IPS-15b (cell line): ENCODE data around the gene TMEM273.

ENCODE experiments used
- H3K27me3 ChIP-seq: one replicate; pipeline ENCODE4 v1.6.1; 2013; ENCODE audit warnings: low read length; ENCODE audit not compliant: control insufficient read depth, insufficient read depth
- H3K36me3 ChIP-seq: one replicate; pipeline ENCODE4 v1.6.1; 2013; ENCODE audit warnings: low read length; ENCODE audit not compliant: control insufficient read depth, insufficient read depth
- H3K4me1 ChIP-seq: one replicate; pipeline ENCODE4 v1.6.1; 2013; ENCODE audit warnings: mild to moderate bottlenecking, low read length; ENCODE audit not compliant: control insufficient read depth, insufficient read depth
- H3K4me3 ChIP-seq: one replicate; pipeline ENCODE4 v1.5.1; 2013; ENCODE audit warnings: low read depth, low read length
- H3K9ac ChIP-seq: one replicate; pipeline ENCODE4 v1.6.1; 2013; ENCODE audit warnings: low read depth, mild to moderate bottlenecking, low read length
- H3K9me3 ChIP-seq: one replicate; pipeline ENCODE4 v1.6.1; 2013; ENCODE audit warnings: mild to moderate bottlenecking, low read length; ENCODE audit not compliant: control insufficient read depth, insufficient read depth

The TMEM273 gene

GRCh38 chr10:49187950-49188761 is at the start of gene TMEM273:
TSS of gene TMEM273 (minus strand) at chr10:49188391. CDS start at chr10:49188336, 55 bp downstream.
- no peak within 1 kb of the TSS for H3K4me3 ChIP-seq
- no peaks in the 10 kb centered on the region for H3K4me1 ChIP-seq
- H3K9ac ChIP-seq = no peak within 1 kb of the TSS
- H3K9me3 ChIP-seq = no peaks in the 10 kb centered on the region
- H3K27me3 ChIP-seq = no peaks in the 10 kb centered on the region
- no peaks in the 10 kb centered on the region for H3K36me3 ChIP-seq

DNA sequence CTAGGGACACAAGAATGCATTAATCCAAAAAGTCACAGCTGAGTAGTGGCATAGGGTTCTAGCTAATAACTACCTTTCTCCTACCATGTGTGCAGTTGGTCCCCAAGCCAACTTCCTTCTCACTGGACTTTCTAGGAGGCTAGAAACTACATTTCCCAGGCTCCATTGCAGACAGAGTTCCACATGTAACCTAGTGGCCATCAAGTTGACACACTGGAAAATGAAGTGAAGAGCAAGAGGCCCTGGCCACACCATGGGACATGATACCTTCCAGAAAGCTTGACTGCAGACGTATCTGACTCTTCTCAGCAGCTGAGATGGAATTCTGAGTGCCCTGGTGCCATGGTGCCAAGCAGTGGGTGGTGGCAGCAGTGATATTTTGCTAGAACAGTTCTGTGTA is 49.8 kb upstream of the TMEM273 start:
- Histone ChIP-seq H3K9me3 (no peaks in the 10 kb centered on the region), H3K36me3 (no peaks in the 10 kb centered on the region), H3K9ac (no peak overlapping the region), H3K4me3 (no peak overlapping the region), H3K27me3 (peaks cover 32% of the 10 kb centered on the region), H3K4me1 (peaks cover 3% of the 10 kb centered on the region)

DNA sequence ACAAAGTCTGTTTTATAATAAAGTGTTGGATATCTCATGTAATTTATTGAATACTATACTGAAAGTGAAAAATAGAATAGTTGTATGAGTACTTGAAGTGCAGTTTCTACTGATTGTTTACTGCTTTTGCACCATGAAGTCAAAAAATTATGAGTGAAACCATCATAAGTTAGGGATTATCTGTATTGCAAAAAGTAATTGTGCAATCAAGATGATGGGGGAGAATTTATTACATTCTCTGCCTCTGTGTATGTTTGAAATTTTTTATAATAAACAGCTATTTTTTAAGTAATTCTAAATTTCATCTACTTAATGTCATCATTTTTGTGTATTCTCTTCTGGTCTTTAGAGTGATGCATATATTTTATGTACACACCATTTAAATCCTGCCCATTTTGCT is 47.2 kb upstream of the TMEM273 start:
- H3K9ac ChIP-seq = no peak overlapping the region
- H3K4me1 ChIP-seq = no peaks in the 10 kb centered on the region
- no peak overlapping the region for H3K4me3 ChIP-seq
- peaks cover 6% of the 10 kb centered on the region for H3K27me3 ChIP-seq
- H3K9me3 ChIP-seq = no peaks in the 10 kb centered on the region
- H3K36me3 ChIP-seq = no peaks in the 10 kb centered on the region

DNA sequence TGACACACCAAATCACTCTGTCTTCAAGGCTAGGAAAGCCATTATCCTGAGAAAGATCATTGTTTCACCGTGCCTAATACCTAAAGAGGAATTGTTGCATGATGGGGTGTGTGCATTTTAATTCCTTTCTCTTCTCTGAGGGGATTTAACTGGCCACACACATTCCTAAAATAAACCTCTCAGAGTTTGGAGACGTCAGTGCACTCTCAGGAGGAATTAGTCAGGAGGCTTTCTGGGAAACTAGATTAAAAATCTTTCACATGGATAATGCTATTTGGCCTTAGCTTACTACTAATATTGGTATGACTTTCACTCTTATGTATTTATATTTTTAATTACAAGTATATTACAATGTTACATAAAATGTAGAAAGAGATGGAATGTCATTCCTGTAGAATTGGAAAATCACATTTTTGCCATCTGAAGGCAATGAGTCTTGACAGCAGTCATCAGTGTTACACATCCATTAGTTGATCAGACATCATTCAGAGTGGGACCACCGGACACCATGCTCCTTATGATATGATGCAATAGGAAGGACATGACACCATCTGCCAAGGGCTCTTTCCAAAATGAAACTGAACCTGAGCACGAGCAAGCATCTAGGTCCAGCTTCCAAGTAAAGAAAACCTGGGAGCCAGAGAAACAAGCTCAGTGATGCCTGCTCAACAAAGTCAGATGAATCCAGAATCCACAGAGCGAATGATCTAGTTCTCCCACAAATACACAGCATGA is 43.1 kb upstream of the TMEM273 start:
- no peaks in the 10 kb centered on the region for H3K36me3 ChIP-seq
- no peaks in the 10 kb centered on the region for H3K27me3 ChIP-seq
- H3K4me1 ChIP-seq = no peaks in the 10 kb centered on the region
- no peak overlapping the region for H3K4me3 ChIP-seq
- H3K9me3 ChIP-seq = no peaks in the 10 kb centered on the region
- H3K9ac ChIP-seq = no peak overlapping the region

DNA sequence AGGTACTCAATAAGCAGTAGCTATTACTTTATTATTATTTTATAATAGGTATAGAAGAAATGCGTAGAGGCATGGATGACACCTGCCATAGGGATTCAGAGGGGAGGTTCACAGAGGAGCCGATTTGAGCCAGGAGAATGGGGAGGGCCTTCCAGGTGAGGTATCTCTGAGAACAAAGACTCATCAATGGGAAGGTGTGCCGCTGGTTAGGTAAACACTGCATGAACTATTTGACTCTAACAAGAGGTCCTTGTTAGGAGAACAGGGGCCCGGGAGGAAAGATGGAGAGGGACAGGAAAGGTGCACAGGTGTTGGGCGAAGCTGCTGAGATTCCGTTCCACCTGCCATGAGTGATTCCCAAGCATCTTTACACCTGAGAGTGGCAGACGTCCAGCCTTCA is 41.8 kb upstream of the TMEM273 start:
- no peaks in the 10 kb centered on the region for H3K4me1 ChIP-seq
- no peak overlapping the region for H3K9ac ChIP-seq
- no peaks in the 10 kb centered on the region for H3K27me3 ChIP-seq
- no peaks in the 10 kb centered on the region for H3K36me3 ChIP-seq
- H3K4me3 ChIP-seq = no peak overlapping the region
- no peaks in the 10 kb centered on the region for H3K9me3 ChIP-seq

GRCh38 chr10:49228677-49229076 is 40.5 kb upstream of the TMEM273 start:
- H3K9ac ChIP-seq = no peak overlapping the region
- no peaks in the 10 kb centered on the region for H3K27me3 ChIP-seq
- no peaks in the 10 kb centered on the region for H3K36me3 ChIP-seq
- no peak overlapping the region for H3K4me3 ChIP-seq
- H3K4me1 ChIP-seq = no peaks in the 10 kb centered on the region
- H3K9me3 ChIP-seq = no peaks in the 10 kb centered on the region

- Histone ChIP-seq H3K9ac (no peak overlapping the region), H3K27me3 (no peaks in the 10 kb centered on the region), H3K36me3 (no peaks in the 10 kb centered on the region), H3K4me1 (no peaks in the 10 kb centered on the region), H3K9me3 (no peaks in the 10 kb centered on the region), H3K4me3 (no peak overlapping the region)
These were observed 39.2 kb upstream of the TMEM273 start for GRCh38 chr10:49227406-49227805.

DNA sequence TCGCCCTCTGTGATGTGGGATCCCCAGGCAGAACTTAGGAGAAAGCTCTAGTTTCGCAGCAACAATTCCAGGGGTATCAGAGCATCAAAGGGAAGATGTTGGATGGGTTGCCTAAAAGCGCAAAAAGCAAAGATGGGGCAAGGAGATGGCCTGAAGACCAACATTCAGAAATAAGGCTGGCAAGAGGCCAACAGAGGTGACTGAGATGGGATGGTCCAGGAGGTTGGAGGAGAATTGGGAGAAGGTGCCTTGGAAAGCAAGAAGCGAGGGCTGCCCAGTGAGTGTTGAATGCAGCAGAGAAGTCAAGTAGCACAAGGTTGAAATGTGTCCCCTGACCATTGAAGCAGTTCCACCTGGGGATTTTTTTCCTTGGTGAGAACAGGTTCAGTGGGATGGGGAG is 38.4 kb upstream of the TMEM273 start:
- no peaks in the 10 kb centered on the region for H3K4me1 ChIP-seq
- no peak overlapping the region for H3K4me3 ChIP-seq
- H3K27me3 ChIP-seq = no peaks in the 10 kb centered on the region
- no peaks in the 10 kb centered on the region for H3K9me3 ChIP-seq
- H3K9ac ChIP-seq = no peak overlapping the region
- H3K36me3 ChIP-seq = no peaks in the 10 kb centered on the region

DNA sequence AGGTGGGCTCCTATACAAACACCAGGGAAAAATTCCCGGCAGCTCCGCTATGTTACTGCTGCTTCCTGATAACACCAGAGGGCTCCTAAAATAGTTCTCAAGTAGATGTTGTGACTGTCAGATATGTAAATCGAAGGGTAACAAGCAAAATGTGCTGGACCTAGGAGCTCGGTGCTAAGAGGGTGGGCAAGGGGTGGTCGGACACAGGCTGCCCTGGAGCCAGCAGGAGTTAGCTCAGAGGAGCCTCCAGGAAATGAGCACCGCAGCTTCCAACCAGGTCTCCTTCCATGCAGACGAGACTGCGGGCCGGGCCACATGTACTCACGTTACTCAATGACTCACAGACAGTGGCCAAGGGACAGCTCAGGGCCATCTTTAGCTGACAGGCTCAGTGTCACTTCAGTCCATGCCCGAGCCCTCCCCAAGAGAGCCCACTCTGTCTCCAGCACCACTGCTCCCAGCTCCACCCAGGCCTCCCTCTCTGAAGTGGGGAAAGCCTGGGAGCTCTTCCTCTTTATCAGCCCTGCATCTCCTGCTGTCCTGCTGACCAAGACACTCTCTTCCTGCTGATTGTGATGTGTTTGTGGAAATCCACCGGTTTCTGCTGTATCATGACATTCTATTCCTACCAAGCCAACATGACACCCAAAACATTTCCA is 37.2 kb upstream of the TMEM273 start:
- Histone ChIP-seq H3K4me1 (no peaks in the 10 kb centered on the region), H3K9ac (no peak overlapping the region), H3K36me3 (no peaks in the 10 kb centered on the region), H3K27me3 (no peaks in the 10 kb centered on the region), H3K9me3 (no peaks in the 10 kb centered on the region), H3K4me3 (no peak overlapping the region)

DNA sequence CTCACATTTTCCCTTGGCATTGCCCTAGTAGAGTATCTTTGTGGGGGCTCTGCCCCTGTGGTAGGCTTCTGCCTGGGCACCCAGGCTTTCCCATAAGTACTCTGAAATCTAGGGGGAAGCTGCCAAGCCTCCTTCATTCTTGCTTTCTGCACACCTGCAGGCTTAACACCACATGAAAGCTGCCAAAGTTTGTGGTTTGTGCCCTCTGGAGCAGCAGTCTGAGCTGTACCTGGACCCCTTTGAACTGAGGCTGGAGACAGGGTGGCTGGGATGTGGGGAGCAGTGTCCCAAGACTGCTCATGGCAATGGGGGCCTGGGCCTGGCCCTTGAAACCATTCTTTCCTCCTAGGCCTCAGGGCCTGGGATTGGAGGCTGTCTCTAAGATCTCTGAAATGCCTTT is 35.0 kb upstream of the TMEM273 start:
- Histone ChIP-seq H3K27me3 (no peaks in the 10 kb centered on the region), H3K36me3 (no peaks in the 10 kb centered on the region), H3K4me1 (no peaks in the 10 kb centered on the region), H3K9me3 (no peaks in the 10 kb centered on the region), H3K9ac (no peak overlapping the region), H3K4me3 (no peak overlapping the region)

- H3K9me3 ChIP-seq = no peaks in the 10 kb centered on the region
- H3K4me3 ChIP-seq = no peak overlapping the region
- H3K4me1 ChIP-seq = no peaks in the 10 kb centered on the region
- H3K36me3 ChIP-seq = no peaks in the 10 kb centered on the region
- no peaks in the 10 kb centered on the region for H3K27me3 ChIP-seq
- no peak overlapping the region for H3K9ac ChIP-seq
These were observed 34.0 kb upstream of the TMEM273 start for GRCh38 chr10:49222170-49222569.

DNA sequence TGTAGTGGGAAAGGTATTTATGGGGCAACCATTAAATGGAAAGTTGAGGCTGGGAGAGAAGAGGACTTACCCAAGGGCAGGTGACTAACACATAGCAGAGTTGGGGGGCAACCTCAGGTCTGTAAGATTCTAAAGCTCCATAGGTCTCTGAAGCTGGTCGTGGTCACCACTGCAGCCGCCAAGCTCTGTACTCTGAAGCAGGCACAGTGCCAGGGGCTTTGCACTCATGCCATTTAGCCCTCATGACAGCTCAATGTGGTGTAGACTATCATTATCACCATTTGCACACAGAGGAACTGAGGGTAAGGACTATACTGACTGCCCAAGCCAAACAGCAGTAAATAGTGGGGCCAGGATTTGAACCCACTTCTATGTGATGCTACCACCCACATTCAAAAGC is 32.5 kb upstream of the TMEM273 start:
- no peaks in the 10 kb centered on the region for H3K9me3 ChIP-seq

More for the DNA sequence above, 32.5 kb upstream of the TMEM273 start:
- Histone ChIP-seq H3K9ac (no peak overlapping the region), H3K4me3 (no peak overlapping the region), H3K4me1 (no peaks in the 10 kb centered on the region), H3K36me3 (no peaks in the 10 kb centered on the region), H3K27me3 (no peaks in the 10 kb centered on the region)
